Fibroblast of lung (primary cell): ENCODE results near the gene GLB1L. TPM values are rescaled to one million over a fixed set of nuclear protein-coding genes. Genes with fewer than 3 reads are reported as not detected.

Source experiments
- DNase-seq, 2 donors: peaks; one replicate each; pipeline versions ENCODE4 v3.0.0 to v3.0.0-alpha.2; 2010; ENCODE audit warnings: low read depth in 2 of 2
- H2AFZ ChIP-seq: 2 replicates; pipeline ENCODE4 v1.5.1; 2012; ENCODE audit warnings: low read length, control low read depth, inconsistent platforms
- H3K27ac ChIP-seq: 2 replicates; pipeline ENCODE4 v1.5.1; 2011; ENCODE audit warnings: low read length, control low read depth; ENCODE audit not compliant: insufficient read depth
- H3K27me3 ChIP-seq: 2 replicates; pipeline ENCODE4 v1.5.1; 2011; ENCODE audit warnings: mild to moderate bottlenecking, low read length; ENCODE audit not compliant: control insufficient read depth, insufficient read depth
- H3K36me3 ChIP-seq: 2 replicates; pipeline ENCODE4 v1.5.1; 2011; ENCODE audit warnings: low read length; ENCODE audit not compliant: control insufficient read depth, insufficient read depth
- H3K4me1 ChIP-seq: 2 replicates; pipeline ENCODE4 v1.5.1; 2011; ENCODE audit warnings: low read length; ENCODE audit not compliant: control insufficient read depth, insufficient read depth; ENCODE audit errors: extremely low read depth
- H3K4me2 ChIP-seq: 2 replicates; pipeline ENCODE4 v1.5.1; 2011; ENCODE audit warnings: low read length, control low read depth; ENCODE audit not compliant: insufficient read depth; ENCODE audit errors: extremely low read depth
- H3K4me3 ChIP-seq, 4 experiments: fragments of 200-600 bp in 1 of 4; sonication (generic) in 1 of 4; replicated peaks in 1 of 4; 2 replicates each; pipeline ENCODE4 v1.5.1; 2011 to 2016; ENCODE audit warnings: low read length in 4 of 4, low read depth in 3 of 4, mild to moderate bottlenecking in 3 of 4, control low read depth in 2 of 4, inconsistent platforms in 1 of 4, mixed read lengths in 1 of 4; ENCODE audit not compliant: insufficient read depth in 1 of 4; ENCODE audit errors: control extremely low read depth in 1 of 4
- H3K79me2 ChIP-seq: 2 replicates; pipeline ENCODE4 v1.5.1; 2012; ENCODE audit warnings: mild to moderate bottlenecking, low read length, inconsistent platforms; ENCODE audit not compliant: control insufficient read depth, insufficient read depth
- H3K9ac ChIP-seq: 2 replicates; pipeline ENCODE4 v1.5.1; 2011; ENCODE audit warnings: mild to moderate bottlenecking, low read length, control low read depth; ENCODE audit not compliant: insufficient read depth
- H3K9me3 ChIP-seq: 2 replicates; pipeline ENCODE4 v1.5.1; 2012; ENCODE audit warnings: low read depth, low read length; ENCODE audit not compliant: control insufficient read depth, insufficient read depth
- H4K20me1 ChIP-seq: 2 replicates; pipeline ENCODE4 v1.5.1; 2011; ENCODE audit warnings: low read length; ENCODE audit not compliant: control insufficient read depth, insufficient read depth; ENCODE audit errors: extremely low read depth
- EZH2 ChIP-seq: IDR thresholded peaks from 2 replicates; pipeline ENCODE4 v1.5.1; 2012; ENCODE audit warnings: low read length, control low read depth, mild to moderate bottlenecking; ENCODE audit errors: missing control alignments
- polyA plus RNA-seq, 2 donors: library from polyadenylated mRNA; depleted of rRNA in 1 of 2; stranded (reverse) in 1 of 2; unstranded in 1 of 2; fragments of >200 nt; gene quantifications; 2 replicates each; pipeline ENCODE4 v1.2.1, GENCODE V29; 2011 to 2012; ENCODE audit warnings: missing spikeins in 1 of 2
- total RNA-seq: library from RNA; depleted of rRNA; stranded (reverse); fragments of >200 nt; gene quantifications from 2 replicates; pipeline ENCODE4 v1.2.1, GENCODE V29; 2014
- TF ChIP-seq, protein P1 (sequence below), 2 donors: IDR thresholded peaks in 1 of 2; conservative IDR thresholded peaks in 1 of 2; 1 replicate in 1 of 2; 2 replicates in 1 of 2; pipeline ENCODE4 v1.5.1; 2011 to 2012; ENCODE audit warnings: low read length in 2 of 2, control low read depth in 1 of 2, inconsistent platforms in 1 of 2, low read depth in 1 of 2, mild to moderate bottlenecking in 1 of 2

The GLB1L gene
- total and polyA plus RNA-seq, 2 donors (not counting 1 experiment from before 2014, with no cell fraction given), result 12.8 to 28.2 TPM

DNA sequence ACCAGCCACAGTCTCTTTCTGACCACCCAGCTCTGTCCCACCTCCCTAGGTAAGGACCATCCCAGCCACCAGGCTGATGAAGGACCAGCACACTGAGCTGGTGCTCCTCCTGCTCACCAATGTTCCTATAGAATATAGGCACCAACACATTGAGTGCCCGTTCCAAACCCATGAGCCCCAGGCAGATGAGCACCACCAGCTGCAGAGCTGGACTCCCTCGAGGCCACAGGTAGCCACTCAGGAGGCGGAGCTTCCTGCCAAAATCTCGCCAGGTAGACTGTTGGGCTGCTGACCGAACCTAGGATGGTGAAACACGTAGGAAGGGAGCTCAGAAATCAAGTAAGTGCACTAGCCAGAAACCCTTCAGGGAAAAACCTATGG is 28.7 kb downstream of the GLB1L start:
- no peak overlapping the region for H3K4me2 ChIP-seq
- no peaks in the 10 kb centered on the region for H3K79me2 ChIP-seq
- TF ChIP-seq, protein P1, sequence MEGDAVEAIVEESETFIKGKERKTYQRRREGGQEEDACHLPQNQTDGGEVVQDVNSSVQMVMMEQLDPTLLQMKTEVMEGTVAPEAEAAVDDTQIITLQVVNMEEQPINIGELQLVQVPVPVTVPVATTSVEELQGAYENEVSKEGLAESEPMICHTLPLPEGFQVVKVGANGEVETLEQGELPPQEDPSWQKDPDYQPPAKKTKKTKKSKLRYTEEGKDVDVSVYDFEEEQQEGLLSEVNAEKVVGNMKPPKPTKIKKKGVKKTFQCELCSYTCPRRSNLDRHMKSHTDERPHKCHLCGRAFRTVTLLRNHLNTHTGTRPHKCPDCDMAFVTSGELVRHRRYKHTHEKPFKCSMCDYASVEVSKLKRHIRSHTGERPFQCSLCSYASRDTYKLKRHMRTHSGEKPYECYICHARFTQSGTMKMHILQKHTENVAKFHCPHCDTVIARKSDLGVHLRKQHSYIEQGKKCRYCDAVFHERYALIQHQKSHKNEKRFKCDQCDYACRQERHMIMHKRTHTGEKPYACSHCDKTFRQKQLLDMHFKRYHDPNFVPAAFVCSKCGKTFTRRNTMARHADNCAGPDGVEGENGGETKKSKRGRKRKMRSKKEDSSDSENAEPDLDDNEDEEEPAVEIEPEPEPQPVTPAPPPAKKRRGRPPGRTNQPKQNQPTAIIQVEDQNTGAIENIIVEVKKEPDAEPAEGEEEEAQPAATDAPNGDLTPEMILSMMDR (conservative IDR thresholded peaks at IDR 0.05 in 1 of 2, IDR thresholded peaks at IDR 0.05 in 1 of 2; ENCODE audit: low read depth in 1 of 2, low read length in 2 of 2), result no peak
- no peak for TF ChIP-seq EZH2
- H3K36me3 ChIP-seq, result peaks cover 29% of the 10 kb centered on the region
- H3K4me3 ChIP-seq, result no peak overlapping the region
- no peaks in the 10 kb centered on the region for H3K27me3 ChIP-seq
- H3K27ac ChIP-seq, result no peak overlapping the region
- no peak for DNase-seq
- H3K9ac ChIP-seq, result no peak overlapping the region
- no peaks in the 10 kb centered on the region for H4K20me1 ChIP-seq
- H3K4me1 ChIP-seq, result peaks cover 13% of the 10 kb centered on the region
- H3K9me3 ChIP-seq, result no peaks in the 10 kb centered on the region
- H2AFZ ChIP-seq, result no peak overlapping the region

DNA sequence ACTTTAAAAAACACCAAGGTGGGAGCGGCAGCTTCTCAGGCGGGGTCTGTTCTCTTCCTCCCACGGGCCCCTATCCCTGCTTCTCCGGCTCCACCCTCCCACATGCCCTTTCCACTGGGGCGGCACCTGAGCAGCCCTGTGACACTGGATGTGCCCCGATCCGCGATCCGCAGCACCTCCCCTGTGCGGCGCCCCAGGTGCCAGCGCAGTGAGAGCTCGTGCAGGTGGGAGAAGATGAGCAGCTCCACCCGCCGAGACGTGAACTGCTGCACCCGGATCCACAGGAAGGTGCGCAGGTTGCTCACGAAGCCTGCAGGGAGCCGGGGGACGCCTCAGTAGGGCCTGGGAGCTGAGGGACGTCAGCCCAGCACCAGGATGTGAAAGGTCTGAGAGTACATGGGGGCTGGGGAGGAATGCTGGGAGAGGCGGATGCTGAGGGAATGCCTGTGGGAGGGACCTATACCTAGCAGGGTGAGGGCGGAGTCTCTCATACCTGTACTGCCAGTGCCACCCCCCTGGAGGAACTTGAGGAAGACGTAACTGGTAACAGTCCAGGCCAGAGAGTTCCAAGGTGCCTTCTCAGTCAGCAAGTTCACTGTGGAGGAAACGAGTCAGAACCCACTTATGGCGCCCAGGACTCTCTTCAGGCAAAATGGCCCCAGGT is 29.2 kb downstream of the GLB1L start:
- Histone ChIP-seq H3K27me3 (no peaks in the 10 kb centered on the region), H3K4me1 (peaks cover 13% of the 10 kb centered on the region), H3K4me2 (no peak overlapping the region), H3K79me2 (no peaks in the 10 kb centered on the region), H3K4me3 (no peak overlapping the region), H3K36me3 (peaks cover 29% of the 10 kb centered on the region), H2AFZ (no peak overlapping the region), H3K9ac (no peak overlapping the region), H3K27ac (no peak overlapping the region), H4K20me1 (no peaks in the 10 kb centered on the region), H3K9me3 (no peaks in the 10 kb centered on the region)
- no peak for DNase-seq
- TF ChIP-seq, protein P1 (conservative IDR thresholded peaks at IDR 0.05 in 1 of 2, IDR thresholded peaks at IDR 0.05 in 1 of 2; ENCODE audit: low read depth in 1 of 2, low read length in 2 of 2), result no peak
- no peak for TF ChIP-seq EZH2

DNA sequence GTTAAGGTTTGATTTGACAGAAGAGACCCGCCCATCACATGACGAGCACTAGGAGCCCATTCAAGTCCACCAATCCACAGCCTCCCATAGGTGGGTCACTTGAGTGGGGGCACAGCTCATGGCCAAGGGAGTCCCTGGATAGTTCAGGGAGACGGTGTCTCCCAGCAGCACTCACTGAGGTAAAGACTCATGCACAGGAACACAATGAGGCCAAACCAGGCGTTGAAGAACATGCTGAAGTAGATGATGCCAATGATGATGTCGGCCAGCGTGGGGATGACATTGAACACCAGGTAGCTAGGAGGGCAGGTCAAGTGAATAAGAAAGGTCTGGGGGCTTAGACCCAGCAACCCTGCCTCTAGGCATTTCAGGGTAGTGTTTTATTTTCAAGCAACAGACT is 30.5 kb downstream of the GLB1L start:
- H3K9ac ChIP-seq, result no peak overlapping the region

More for the DNA sequence above, 30.5 kb downstream of the GLB1L start:
- Histone ChIP-seq H3K4me1 (peaks cover 13% of the 10 kb centered on the region), H4K20me1 (no peaks in the 10 kb centered on the region), H3K27me3 (no peaks in the 10 kb centered on the region), H3K4me2 (no peak overlapping the region), H3K79me2 (no peaks in the 10 kb centered on the region), H3K9me3 (no peaks in the 10 kb centered on the region), H3K4me3 (no peak overlapping the region), H2AFZ (no peak overlapping the region), H3K36me3 (peaks cover 26% of the 10 kb centered on the region), H3K27ac (no peak overlapping the region)
- TF ChIP-seq, protein P1 (conservative IDR thresholded peaks at IDR 0.05 in 1 of 2, IDR thresholded peaks at IDR 0.05 in 1 of 2; ENCODE audit: low read depth in 1 of 2, low read length in 2 of 2), result no peak
- TF ChIP-seq EZH2, result no peak
- DNase-seq, result no peak
